GM19240 (cell line): ENCODE data around the gene GPR160.

Source experiments
- DNase-seq: peaks from one replicate; pipeline ENCODE4 v3.0.0; 2011; ENCODE audit warnings: low spot score; ENCODE audit not compliant: insufficient read length

The GPR160 gene

DNA sequence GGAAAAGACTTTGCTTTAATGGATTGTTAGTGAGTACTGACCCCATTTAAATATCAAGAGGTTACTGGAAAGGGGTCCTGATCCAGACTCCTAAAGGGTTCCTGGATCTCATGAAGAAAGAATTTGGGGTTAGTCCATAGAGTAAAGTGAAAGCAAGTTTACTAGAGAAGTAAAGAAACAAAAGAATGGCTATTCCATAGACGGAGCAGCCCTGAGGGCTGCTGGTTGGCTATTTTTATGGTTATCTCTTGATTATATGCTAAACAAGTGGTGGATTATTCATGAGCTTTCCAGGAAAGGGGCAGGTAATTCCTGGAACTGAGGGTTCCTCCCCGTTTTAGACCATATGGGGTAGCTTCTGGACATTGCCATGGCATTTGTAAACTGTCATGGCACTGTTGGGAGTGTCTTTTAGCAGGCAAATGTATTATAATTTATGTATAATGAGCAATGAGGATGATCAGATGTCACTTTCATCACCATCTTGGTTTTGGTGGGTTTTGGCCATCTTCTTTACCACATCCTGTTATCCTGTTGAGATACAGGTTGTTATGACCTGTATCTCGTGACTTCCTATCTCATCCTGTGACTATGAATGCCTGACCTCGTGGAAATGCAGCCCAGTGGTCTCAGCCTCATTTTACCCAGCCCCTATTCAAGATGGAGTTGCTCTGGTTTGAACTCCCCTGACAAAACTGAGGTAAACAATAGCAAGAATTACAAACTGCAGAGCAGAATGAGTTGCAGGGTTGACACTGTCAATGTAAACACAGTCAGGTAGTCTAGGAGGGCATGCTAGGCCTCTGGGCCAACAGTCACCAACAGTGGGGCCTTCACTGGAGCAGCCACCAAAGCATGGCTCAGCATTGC is 10.3 kb upstream of the GPR160 start:
- DNase-seq: no peak

DNA sequence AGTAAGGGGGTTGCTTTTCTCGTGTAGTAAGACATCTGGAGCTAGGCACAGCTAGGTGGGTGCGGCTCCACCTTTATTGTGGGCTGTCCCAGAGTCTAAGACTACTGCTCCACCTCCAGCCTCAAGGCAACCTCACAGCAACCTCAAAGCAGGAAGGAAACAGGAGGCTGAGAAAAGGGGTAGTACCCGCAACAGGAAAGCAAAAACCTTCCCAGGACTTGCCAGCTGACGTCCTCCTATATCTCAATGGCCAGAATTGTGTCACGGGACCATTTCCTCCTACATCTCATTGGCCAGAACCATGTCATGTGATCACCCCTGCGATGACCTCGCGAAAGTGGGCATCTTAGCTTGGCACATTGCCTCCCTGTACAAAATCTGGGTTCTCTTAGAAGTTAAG is 4.3 kb upstream of the GPR160 start:
- DNase-seq: no peak

DNA sequence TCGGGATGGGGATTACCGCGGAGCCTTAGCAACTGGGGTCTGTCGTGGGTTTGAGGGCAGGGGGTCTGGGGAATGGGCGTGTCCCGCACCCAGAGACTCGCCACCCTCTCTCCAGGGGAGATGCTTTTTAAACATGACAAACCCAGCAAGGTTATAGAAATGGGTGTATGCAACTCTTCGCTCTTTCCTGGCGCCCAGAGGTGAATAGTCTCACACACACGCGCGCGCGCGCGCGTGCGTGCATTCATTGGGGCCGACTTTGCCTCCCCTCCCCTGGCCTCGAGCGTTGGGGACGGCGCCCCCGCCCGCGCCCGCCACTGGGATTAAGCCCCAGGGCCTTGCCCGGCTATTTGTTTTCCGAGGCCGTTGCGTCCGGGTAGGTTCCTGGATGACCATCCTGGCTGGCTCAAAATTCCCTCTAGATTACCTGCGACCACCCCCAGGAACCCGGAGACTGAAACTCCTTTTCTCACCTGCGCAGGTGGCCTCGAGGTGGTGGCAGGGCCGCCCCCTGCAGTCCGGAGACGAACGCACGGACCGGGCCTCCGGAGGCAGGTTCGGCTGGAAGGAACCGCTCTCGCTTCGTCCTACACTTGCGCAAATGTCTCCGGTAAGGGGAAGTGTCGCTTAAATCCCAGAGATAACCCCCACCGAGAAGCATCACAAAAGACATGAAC is 777 bp downstream of the GPR160 start:
- no peak for DNase-seq

DNA sequence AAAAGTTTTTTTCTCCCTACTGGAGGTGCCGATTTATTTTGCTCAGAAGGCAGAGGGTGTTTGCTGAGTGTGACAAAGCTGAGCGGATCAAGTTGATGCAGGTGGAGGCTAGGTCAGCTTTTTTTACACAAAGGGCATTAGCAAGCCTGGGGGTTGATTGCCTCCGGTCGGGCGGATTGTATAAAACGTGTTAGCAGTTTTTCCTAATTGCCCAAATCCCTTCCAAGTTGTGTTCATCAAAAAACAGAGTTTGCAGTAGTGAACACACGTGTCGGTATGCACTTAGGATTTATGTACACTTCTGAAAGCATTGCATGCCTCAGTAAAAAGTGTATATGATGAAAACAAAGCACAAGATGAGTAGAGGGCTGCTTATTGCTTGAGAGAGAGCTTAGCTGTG is 2.6 kb downstream of the GPR160 start:
- DNase-seq: no peak

DNA sequence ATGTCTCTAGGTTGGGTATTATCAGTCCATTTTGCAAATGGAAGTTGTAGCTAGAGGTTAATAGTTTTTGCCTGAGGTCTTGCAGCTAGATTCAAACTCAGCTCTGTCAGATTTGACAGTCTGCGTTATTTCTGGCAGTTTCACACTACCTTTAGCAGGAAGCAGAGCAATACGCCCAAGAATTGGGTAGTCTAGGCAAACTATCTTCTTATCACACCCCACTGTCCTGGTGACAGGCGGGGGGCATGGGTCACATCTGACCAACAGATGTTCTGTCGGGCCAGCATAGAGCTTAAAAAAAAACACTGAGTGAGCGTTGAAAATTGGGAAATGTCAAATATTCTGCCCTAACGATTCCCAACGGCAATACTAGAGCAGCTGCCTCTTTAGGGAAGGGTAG is 5.7 kb downstream of the GPR160 start:
- no peak for DNase-seq

DNA sequence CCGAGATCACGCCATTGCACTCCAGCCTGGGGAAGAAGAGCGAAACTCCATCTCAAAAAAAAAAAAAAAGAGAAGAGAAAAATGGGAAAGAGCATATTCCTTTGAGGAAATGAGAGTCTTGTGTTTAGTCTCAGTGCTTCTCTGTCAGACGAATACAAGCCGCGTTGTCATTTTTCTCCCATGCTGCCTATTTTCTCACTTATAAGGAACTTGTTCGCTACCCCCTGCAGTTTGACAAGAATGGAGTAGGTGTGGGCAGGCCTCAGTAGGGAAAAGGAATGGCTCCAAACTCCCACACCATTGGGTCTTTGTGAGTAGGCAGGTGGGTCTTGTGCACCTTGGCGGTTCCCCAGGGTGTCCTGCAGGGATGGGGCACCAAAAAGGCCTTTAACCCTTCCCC is 6.5 kb downstream of the GPR160 start:
- DNase-seq: no peak

DNA sequence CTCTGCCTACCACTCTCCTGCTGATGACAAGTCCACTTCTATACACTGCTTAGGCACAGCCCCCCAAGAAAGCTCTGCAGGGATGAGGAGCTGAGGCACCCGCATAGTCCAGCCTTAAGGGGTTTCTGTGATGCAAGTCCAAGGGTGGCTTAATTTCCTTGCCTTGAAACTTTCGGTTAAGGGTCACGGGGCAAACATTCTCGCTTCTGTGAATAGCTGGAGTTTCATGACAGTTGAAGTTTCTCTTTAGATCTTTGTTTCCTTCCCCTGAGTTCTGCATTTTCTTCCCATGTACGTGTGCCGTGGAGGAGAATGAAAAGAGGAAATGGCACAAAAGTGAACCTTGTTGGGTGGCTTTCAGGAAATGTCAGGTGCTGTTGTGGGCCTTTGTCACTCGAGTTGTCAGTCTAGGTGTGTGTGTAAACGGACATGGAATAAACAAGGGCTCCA is 7.0 kb downstream of the GPR160 start:
- no peak for DNase-seq

DNA sequence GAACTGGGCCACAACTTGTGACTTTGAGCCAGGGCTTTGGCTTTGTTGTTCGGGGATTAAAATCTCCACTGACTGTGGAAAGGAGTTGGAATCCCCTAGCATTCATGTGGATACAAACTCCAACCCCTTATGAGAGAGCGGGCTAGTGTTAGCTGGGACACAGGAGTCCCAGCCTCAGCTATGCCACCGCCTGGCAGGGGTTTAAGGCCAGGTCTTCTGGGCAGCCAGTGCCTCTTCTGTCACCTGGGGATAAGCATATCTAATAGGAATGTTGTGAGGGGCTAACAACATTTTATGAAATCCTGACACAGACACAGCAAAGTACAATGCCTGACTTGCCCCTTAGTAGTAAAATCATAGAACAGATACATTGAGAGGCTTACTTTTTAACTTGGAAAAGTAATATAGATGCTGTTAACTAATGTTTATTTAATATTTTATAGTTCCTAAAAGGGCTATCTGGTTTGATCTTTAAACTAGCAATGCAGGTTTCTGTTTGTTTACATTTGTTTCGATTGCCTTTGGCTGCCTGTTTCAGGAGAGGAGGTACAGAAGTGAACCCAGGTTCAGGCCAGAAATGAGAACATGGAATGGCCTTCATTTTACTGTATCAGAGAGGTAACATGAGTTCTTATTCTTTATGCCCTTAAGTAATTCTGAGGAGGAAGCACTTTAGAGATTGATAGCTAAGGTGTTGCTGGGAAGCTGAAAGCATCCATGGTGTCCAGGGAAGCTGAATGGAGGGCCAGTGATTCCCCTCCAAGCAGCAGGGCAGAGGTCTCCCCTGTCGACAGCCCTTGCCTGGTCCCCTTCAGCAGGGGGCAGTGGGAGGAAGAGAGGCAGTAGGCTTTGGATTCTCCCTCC is 8.7 kb downstream of the GPR160 start:
- no peak for DNase-seq

DNA sequence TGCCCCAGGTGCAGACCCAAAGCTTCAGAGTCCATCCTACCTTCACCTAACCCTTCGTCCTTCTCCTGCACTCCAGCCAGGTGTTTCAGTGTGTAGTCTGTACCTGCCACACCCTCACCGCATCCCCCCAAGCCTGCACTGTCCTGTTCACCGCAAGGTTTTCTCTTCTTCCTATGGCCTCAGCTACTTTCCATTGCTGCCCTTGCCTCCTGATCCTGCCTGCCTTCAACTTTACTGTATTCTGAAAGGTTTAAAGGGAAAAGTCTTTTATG is 9.3 kb downstream of the GPR160 start:
- no peak for DNase-seq

DNA sequence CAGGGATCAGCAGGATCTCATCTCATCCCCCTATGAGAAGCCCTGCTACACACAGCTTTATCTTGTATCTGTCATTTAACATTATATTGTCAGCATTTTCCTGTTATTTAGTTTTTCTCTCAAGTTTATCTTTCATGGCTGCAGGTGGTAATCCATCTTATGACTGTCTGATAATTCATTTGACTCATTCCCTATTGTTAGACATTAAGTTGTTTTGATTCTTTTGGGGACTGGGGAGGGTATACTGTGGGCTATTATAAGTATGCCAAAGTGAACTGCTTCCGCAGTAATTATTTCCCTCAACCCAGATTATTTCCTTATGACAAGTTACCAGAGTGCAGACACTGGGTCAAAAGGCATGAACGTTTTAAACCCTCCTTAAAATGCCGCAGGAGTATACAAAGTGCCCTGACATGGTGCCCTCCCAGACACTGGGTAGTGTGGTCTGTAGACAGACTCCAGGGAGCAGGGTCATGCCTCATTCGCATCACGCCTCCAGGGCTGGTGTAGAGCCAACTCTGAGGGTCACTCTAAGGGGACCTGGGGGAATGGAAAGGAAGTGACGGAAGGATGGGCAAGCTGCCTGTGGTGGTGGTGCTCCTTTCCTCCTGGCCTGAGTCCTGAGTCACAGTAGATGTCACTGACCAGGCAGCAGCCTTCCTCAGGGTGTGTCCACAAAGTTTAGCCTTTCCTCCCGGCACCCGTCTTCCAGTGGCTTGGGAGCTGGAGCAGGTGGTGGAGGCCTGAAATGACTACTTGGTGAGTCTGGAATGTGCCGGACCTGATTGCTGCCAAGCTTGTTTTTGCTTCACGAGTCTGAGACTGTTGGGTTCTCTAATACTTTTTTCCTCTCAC is 11.6 kb downstream of the GPR160 start:
- DNase-seq: no peak

DNA sequence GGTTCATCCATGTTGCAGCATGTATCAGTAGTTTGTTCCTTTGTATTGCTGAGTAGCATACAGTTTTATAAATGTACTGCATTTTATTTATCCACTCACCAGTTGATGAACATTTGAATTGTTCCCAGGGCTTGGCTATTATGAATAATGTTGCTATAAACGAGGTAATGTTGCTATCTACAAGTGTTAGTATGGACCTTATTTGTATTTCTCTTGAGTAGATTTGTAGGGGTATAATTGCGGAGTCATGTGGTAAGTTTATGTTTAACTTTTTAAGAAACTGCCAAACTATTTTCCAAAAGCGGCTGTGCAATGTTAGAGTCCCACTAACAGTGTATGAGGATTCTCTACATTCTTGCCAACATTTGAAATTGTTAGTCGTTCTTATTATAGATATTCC is 13.0 kb downstream of the GPR160 start:
- no peak for DNase-seq

DNA sequence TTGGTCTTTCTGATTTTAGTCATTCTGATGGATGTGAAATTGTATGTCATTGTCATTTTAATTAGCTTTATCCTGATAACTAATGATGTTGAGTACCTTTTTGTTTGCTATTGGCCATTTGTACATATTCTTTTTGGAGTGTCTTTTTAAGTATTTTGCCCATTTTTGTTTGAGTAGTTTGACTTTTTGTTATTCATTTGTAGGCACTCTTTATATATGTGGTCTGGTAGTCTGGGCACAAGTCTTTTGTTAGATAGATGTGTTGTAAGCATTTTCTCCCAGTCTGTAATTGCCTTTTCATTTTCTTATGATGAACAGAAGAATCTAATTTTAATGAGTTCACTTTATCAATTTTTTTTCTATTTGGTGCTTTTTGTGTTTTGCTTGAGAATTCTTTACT is 14.6 kb downstream of the GPR160 start:
- DNase-seq: no peak

DNA sequence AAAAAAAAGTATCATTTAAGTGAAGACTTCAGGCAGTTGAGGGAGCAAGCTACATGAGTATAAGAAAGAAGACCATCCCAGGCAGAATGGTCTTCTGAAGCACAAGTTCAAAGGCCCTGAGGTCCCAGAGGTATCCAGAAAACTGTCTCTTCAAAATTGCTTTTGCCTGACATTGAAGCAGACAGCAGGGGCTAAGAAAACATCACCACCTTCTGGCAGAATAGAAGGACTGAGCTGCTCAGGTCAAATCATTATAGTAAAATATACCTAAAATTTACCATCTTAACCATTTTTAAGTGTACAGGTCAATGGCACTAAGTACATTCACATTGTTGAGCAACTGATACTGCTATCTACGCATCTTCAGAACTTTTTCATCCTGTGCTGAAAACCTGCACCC is 16.4 kb downstream of the GPR160 start:
- no peak for DNase-seq

DNA sequence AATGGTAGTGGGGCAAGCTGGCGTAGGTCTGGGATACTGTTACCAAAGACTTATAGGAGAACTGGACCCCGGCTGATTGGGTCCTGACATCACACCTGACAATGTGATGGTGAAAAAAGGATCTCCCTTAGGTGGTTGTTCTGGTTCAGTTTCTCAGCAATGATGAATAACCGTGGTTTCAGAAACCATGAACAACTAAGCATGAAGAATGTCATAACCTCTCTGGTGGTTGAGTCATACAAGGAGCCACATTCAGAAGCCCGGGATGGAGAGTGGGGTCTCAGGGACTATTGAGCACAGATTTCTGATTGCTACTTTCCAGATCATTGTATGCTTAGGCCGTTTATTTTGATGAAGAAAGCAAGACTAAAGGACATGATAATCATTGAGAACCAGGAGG is 17.4 kb downstream of the GPR160 start:
- no peak for DNase-seq

DNA sequence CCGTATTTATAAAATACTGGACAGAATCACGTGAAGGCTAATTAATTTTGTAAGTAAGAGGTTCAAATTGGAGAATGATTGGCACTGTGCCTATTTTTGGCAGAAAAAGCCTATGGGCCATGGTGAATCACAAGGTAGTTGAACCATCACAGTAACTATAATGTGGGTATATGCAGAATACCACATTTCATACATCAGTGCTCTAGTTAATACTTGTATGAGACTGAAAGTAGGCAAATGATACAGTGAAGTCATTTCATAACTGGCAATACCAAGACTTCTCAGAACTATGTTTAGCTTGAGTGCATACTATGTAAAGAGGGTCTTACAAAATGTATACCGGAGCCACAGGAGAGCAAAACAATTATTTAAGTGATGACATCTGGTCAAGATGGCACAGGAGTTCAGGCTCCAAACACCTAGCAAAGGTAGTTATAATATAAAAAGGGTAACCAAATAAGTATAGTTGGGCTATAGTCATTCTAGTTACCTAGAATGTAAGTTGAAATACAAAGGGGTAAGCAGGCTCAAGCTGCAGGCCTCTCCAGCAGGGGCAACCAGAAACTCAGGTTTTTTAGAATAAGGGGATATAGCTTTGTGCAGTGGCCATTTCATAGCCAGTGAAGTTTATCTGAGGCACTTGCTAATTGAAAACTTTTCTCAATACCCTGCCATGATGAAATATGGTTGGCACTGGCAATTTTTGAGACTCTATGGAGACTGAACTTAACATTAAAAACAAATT is 19.1 kb downstream of the GPR160 start:
- DNase-seq: no peak

DNA sequence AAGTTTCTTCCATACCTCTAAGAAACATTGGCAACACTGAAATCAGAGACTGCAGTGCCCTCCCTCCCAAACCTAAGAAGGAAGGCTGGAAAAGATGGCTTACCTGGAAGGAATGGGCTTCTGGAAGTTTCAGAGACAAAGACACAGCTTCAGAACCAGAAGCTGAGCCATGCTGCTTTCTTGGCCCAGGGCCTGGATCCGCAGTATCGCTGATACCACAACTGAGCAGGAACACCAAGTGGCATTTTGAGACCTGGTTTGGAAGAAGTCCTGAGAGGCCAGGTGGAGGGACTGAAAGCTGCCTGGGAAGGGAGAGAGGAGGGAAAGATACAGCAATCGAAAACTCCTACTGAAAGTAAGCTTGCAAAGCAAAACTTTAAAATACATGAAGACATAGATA is 19.8 kb downstream of the GPR160 start:
- DNase-seq: no peak

DNA sequence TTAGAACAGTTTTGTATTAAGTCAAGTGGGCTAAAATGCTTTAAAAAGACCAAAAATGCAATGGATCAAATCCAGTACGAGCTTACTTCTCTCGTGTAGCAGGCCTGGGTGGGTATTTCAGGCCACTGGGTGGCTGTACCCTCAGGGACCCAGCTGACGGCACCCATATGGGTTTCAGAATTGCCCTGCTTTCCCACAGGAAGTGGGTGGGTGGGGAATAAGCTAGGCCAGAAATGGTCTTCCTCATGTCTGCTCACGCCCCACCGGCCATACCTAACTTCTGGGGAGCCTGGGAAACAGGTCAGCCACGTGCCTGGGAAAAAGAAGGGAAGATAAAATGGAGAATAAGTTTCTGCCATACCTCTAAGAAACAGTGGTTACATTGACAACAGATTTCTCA is 20.3 kb downstream of the GPR160 start:
- DNase-seq: no peak

DNA sequence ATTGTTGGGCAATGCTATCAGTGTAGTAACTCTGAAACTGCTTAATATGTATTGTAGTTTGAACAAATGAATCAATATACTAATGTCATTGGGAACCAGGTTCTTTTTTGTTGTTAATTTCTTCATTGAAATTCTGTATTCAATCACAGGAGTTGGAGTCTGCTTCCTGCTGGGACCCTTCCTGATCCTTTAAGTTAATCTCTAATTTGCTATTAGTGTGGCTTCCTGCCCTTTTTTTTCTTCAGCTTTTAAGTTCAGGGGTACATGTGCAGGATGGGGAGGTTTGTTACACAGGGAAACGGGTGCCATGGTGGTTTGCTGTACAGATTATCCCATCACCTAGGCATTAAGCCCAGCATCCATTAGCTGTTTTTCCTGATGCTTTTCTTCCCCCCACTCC is 21.7 kb downstream of the GPR160 start:
- no peak for DNase-seq

DNA sequence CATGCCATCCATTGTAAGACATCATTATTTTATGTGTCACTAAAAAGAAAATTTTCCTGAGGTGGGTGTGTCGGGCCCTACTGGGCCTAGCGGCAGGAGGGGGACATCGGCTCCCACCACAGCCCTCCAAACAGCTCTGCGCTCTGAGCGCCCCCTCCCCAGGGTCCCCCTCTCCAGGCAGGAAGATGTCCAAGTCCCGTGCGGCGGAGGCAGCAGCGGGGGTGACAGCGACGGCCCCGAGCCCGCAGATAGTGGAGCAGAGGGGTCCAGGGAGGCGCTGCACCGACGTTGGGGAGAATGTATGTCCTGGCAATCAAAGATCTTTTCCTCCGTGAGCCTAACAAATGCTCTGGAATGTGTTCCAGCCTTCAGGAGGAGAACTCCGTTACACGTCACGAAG is 24.3 kb downstream of the GPR160 start:
- DNase-seq: no peak

DNA sequence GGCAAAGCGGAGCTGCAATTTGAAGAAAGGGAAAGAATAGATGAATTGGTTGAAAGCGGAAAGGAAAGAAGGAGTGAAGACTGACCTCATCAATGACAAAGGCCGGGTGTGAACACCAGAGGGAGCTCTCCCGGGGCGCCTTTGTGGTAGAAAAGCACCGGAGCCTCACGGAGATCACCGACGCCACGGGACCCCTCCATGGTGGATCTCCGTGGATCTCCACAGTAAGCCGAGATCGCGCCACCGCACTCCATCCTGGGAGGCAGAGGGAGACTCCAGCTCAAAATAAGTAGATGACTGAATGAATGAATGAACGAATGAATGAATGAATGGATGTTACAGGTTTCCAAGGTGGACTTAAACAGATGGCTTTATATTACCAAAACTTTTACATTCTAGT is 25.0 kb downstream of the GPR160 start:
- no peak for DNase-seq

DNA sequence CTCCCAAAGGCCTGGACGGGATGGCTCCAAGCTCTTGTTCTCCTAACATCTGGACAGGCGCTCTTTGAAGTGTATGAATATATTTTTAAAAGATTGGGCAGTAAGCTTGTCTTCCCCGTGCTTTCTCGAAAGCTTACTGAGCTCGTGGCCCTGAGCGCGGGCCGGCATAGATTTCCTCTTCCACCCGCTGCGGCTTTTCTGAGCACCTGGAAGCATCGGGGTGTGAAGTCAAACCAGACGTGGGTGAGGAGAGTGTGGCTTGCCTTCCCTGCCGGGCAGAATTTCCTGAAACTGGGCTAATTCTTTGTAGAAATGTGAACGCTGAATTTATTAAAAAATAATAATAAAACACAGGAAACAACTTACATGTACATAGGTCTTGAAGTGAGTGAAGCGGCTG is 25.9 kb downstream of the GPR160 start:
- DNase-seq: no peak
